NCI-H2171 treated with DMSO at 0.1 percent for 48 hours (cell line): Measurements from ENCODE around the gene CDK10.
"Not testable (repeated sequence)": the region's sequence is repeated elsewhere in the genome, so short reads cannot be mapped to it uniquely, and the experiment has no call there.

Experiments used
- DNase-seq: peaks from one replicate; lab custom pipeline; 2025; lab: John Stamatoyannopoulos, UW

The CDK10 gene

GRCh38 chr16:89686520-89687091 lies at the start of gene CDK10:
Gene CDK10, plus strand, starts transcription at chr16:89686689. Its CDS starts 22 bp downstream, at chr16:89686711.
- DNase-seq = peak; percentile 93

- no peak for DNase-seq
Observed at GRCh38 chr16:89637379-89637778, 49.1 kb upstream of the CDK10 start.

- DNase-seq = no peak
Observed at GRCh38 chr16:89638455-89638854, 48.0 kb upstream of the CDK10 start.

GRCh38 chr16:89639385-89639784 lies 47.1 kb upstream of the CDK10 start:
- no peak for DNase-seq

GRCh38 chr16:89641458-89642119 lies 44.9 kb upstream of the CDK10 start:
- DNase-seq = no peak

GRCh38 chr16:89642574-89642973 lies 43.9 kb upstream of the CDK10 start:
- DNase-seq = no peak

- no peak for DNase-seq
Observed at GRCh38 chr16:89643769-89644300, 42.7 kb upstream of the CDK10 start.

GRCh38 chr16:89645122-89645521 lies 41.4 kb upstream of the CDK10 start:
- DNase-seq = no peak

GRCh38 chr16:89646270-89646669 lies 40.2 kb upstream of the CDK10 start:
- no peak for DNase-seq

GRCh38 chr16:89646906-89647305 lies 39.6 kb upstream of the CDK10 start:
- no peak for DNase-seq

- no peak for DNase-seq
Observed at GRCh38 chr16:89651584-89651983, 34.9 kb upstream of the CDK10 start.

- no peak for DNase-seq
Observed at GRCh38 chr16:89653656-89654295, 32.7 kb upstream of the CDK10 start.

- no peak for DNase-seq
Observed at GRCh38 chr16:89655062-89655643, 31.3 kb upstream of the CDK10 start.

- DNase-seq = no peak
Observed at GRCh38 chr16:89656435-89657121, 29.9 kb upstream of the CDK10 start.

- DNase-seq = peak; percentile 80
Observed at GRCh38 chr16:89657442-89658220, 28.9 kb upstream of the CDK10 start, which contains the start of the genes CHMP1A and SPATA33. Gene CHMP1A, minus strand, starts transcription at chr16:89657708. Its CDS starts 120 bp downstream, at chr16:89657588. Gene SPATA33, plus strand, starts transcription at chr16:89657836. Its CDS starts 76 bp downstream, at chr16:89657912.

GRCh38 chr16:89658221-89658879 lies 28.1 kb upstream of the CDK10 start:
- no peak for DNase-seq

- no peak for DNase-seq
Observed at GRCh38 chr16:89660146-89660545, 26.3 kb upstream of the CDK10 start.

GRCh38 chr16:89661215-89661614 lies 25.3 kb upstream of the CDK10 start:
- no peak for DNase-seq

GRCh38 chr16:89664238-89664637 lies 22.3 kb upstream of the CDK10 start:
- DNase-seq = not testable (repeated sequence)

GRCh38 chr16:89667000-89667399 lies 19.5 kb upstream of the CDK10 start:
- peak; percentile 12 for DNase-seq

- DNase-seq = no peak
Observed at GRCh38 chr16:89667633-89668032, 18.9 kb upstream of the CDK10 start.
